GM12801 (cell line): ENCODE measurements around the gene HEY2.

ENCODE experiments used
- TF ChIP-seq, protein P1 (sequence below): IDR thresholded peaks from one replicate; pipeline ENCODE4 v1.5.1; 2011; ENCODE audit warnings: control low read depth; ENCODE audit not compliant: insufficient read length; ENCODE audit errors: extremely low read depth

HEY2 gene

DNA sequence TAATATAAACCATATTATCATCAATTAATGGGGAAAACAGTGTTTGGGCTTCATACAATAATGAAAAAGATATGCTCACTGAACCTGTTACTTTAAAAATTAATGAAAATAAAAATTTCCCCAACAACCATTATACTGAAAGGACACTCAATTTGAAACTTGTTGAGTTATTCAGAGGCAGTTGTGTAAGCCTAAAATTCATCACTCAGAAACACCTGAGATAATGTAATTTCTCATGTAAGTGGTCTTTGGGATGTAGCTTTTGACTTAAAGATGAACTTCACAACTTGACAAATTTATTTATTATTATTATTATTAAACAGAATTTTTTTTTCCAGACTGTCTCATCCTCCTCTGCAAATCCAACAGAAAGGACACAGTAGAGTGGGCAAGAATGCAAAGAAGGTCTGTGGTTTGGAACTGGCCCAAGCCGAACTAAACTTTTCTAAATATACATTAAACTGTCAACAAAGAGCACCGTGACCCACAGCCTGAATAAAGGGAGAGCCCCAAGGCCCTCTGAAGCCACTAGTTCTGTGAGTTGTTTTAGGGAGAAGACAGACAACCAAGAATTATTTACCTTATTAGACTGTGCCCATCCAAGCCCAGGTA lies 32.2 kb upstream of the HEY2 start:
- TF ChIP-seq, protein P1, sequence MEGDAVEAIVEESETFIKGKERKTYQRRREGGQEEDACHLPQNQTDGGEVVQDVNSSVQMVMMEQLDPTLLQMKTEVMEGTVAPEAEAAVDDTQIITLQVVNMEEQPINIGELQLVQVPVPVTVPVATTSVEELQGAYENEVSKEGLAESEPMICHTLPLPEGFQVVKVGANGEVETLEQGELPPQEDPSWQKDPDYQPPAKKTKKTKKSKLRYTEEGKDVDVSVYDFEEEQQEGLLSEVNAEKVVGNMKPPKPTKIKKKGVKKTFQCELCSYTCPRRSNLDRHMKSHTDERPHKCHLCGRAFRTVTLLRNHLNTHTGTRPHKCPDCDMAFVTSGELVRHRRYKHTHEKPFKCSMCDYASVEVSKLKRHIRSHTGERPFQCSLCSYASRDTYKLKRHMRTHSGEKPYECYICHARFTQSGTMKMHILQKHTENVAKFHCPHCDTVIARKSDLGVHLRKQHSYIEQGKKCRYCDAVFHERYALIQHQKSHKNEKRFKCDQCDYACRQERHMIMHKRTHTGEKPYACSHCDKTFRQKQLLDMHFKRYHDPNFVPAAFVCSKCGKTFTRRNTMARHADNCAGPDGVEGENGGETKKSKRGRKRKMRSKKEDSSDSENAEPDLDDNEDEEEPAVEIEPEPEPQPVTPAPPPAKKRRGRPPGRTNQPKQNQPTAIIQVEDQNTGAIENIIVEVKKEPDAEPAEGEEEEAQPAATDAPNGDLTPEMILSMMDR: no peak

DNA sequence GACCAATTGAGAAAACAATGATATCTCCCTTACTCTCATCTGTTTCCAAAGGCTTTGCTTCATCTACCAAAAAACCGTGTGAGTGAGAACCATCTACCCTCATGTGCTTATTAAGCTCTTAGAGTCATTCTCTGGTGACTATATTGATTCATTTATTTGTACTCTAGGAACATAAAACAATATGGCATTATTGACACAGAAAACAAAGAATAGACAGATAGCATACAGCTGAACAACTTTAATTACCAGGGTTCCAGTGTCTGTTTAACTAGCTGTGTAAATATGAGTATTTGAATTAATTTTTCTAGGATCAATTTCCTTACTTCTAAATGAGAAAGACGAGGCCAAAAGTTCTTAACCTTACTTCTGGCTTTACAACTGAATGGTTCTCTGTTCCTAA lies 31.3 kb upstream of the HEY2 start:
- TF ChIP-seq, protein P1: no peak

DNA sequence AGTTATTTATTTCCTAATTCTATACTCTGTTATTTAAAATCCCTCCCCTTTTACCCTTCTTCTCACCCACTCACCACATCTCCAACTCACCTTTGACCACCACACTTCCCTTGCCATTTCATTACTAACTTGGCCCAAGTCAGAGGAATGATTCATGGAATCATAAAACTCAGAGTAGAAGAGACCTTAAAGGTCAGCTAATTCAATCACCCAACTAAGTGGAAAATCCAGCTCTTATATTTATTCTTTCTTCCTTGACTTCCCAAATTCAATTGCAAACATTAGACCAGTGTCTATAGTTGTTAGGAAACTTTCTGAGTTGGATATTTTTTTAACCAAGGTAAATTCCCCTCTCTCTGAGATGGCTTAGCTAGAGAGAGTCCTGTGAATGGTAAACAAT lies 26.5 kb upstream of the HEY2 start:
- TF ChIP-seq, protein P1: no peak

DNA sequence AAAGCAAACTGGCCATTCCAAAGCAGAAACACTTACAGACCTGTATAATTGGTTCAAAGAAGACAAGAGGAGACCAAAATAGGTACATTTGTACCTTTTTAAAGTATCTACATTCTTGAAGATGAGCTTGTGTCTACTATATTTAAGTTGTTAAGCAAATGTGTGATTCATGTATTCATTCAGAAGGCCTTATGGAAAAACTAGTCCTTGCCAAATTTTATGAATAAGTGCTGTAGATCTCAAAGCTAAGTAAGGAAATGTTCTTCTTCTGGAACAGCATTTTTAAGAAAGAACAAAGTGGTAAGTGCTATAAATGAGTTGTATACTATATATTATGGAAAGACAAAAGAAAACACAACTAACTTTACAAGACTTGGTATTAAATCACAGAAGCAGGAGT lies 22.2 kb upstream of the HEY2 start:
- TF ChIP-seq, protein P1: no peak

DNA sequence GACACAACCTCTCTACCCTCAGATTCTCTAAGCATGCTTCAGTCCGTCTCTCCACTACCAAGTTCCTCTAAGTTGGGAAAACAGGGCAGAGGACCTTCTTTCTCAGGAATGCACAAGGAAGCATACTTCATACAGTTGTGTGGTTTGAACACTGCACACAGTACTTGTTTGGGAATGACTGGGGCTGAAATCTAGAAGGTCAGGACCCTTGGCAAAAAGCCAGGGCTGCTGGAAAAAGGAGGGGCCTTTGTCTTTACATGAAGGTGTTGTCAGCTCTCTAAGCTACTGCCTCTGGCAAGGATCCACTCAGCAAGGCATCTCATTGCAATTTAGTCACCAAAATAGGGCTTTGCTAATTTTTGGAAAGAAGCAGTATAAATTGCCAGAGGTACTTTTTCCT lies 20.7 kb upstream of the HEY2 start:
- TF ChIP-seq, protein P1: no peak

DNA sequence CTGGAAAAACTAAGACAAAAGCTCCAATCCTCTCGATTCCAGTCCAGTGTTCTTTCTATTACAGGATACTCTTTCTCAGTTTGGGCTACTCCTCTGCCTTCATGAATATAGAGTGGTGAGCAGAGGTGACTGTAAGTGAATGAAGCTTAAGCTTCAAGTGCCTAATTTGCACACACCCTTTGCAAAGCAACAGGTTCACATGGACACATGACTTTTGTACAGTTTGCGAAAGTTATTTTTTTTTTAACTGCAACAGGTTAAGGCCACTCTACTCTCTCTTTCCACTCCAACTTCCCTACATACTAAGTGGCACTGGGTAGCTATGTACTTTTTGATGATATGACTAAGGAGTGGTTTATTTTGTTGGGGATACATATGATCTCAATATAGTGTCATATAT lies 19.4 kb upstream of the HEY2 start:
- TF ChIP-seq, protein P1: no peak

DNA sequence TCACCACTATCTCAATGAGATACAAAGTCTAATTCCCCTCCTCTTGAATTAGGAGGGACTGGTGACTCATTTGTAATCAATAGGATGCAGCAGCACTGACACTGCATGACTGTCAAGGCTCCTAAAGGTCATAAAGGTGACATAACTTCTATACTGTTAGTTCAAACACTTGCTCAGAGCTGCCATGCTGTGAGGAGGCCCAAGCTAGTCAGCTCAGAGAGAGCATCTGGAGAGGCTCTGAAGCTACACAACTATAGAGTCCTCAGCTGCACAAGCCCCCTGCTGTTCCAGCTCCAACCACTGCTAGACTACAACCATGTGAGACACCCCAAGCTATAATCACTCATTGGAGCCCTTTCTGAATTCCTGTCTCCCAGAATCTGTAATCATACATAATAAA lies 17.0 kb upstream of the HEY2 start:
- TF ChIP-seq, protein P1: no peak
